Memory B cell (primary cell): ENCODE measurements around the gene GNAS.

ENCODE experiments used
- ATAC-seq: fragments of 150-1000 bp; cut with Tn5 transposase; 2 replicates; pipeline ENCODE4 v1.10.0; 2021; ENCODE audit warnings: low read depth, mild to moderate bottlenecking, moderate library complexity
- DNase-seq, 2 donors: peaks; one replicate each; pipeline ENCODE4 v3.0.0; 2022; ENCODE audit warnings: low spot score in 2 of 2
- H3K27ac Mint-ChIP-seq: one replicate; pipeline ENCODE4 v1.8.0; 2022; ENCODE audit warnings: mild to moderate bottlenecking, moderate library complexity, mixed read lengths
- H3K27me3 Mint-ChIP-seq: one replicate; pipeline ENCODE4 v1.8.0; 2022; ENCODE audit warnings: mixed read lengths
- H3K36me3 Mint-ChIP-seq: one replicate; pipeline ENCODE4 v1.8.0; 2022; ENCODE audit warnings: mild to moderate bottlenecking, mixed read lengths
- H3K4me1 Mint-ChIP-seq: one replicate; pipeline ENCODE4 v1.8.0; 2022; ENCODE audit warnings: mixed read lengths
- H3K4me3 Mint-ChIP-seq: one replicate; pipeline ENCODE4 v1.8.0; 2022; ENCODE audit warnings: mild to moderate bottlenecking, moderate library complexity, mixed read lengths
- H3K9me3 Mint-ChIP-seq: one replicate; pipeline ENCODE4 v1.8.0; 2022; ENCODE audit warnings: mixed read lengths

Gene GNAS

DNA sequence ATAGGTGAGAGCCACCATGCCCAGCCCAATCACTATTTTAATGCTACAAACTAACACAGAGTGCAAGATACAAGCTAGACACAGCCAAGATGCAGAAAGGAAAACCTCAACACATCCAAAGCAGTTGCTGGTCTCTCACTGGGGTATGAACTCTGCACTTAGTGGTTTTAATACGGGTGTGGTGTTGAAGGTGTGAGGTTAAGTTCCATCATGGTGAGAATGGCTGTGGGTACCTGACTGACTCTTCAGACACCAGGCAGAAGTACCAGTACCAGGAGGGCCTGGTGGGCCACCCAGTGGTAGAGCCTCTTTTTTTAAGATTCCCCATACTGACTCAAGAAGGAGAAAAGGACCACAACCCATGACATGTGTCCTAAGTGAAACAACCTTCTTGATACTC is 14.8 kb upstream of the GNAS start:
- DNase-seq = no peak
- Mint-ChIP-seq H3K9me3 (no peaks in the 10 kb centered on the region), H3K4me3 (no peak overlapping the region), H3K27me3 (peaks cover 14% of the 10 kb centered on the region), H3K27ac (no peak overlapping the region), H3K36me3 (peaks cover 2% of the 10 kb centered on the region), H3K4me1 (no peaks in the 10 kb centered on the region)
- ATAC-seq = no peak

DNA sequence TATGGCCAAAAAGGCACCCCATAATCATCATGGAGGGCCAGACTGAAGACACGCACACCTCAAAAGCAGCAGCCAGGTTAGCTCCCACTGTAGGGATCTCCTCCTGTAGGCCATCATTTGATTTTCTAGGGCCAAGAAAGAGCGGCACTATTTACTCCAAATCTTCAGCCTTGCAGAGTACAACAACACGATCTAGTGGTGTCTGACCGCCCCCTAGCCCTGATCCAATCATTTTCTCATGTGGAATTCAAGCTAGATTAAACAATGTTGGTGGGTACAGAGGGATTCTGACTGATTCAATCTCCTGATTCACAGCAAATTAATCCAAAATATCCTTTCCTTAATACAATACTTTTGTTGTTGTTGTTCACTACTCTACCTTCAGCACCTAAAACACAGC is 14.3 kb upstream of the GNAS start:
- ATAC-seq (no peak), DNase-seq (no peak)
- no peak overlapping the region for H3K4me3 Mint-ChIP-seq
- peaks cover 16% of the 10 kb centered on the region for H3K27me3 Mint-ChIP-seq
- no peak overlapping the region for H3K27ac Mint-ChIP-seq
- H3K9me3 Mint-ChIP-seq = no peaks in the 10 kb centered on the region
- peaks cover 2% of the 10 kb centered on the region for H3K36me3 Mint-ChIP-seq
- no peaks in the 10 kb centered on the region for H3K4me1 Mint-ChIP-seq

- no peak overlapping the region for H3K4me3 Mint-ChIP-seq
- ATAC-seq = peak; percentile 45
- H3K4me1 Mint-ChIP-seq = no peaks in the 10 kb centered on the region
- H3K27me3 Mint-ChIP-seq = peaks cover 12% of the 10 kb centered on the region
- no peaks in the 10 kb centered on the region for H3K9me3 Mint-ChIP-seq
- no peak overlapping the region for H3K27ac Mint-ChIP-seq
- peaks cover 2% of the 10 kb centered on the region for H3K36me3 Mint-ChIP-seq
- DNase-seq = no peak
Observed at GRCh38 chr20:58839474-58839874, 13.0 kb upstream of the GNAS start.

DNA sequence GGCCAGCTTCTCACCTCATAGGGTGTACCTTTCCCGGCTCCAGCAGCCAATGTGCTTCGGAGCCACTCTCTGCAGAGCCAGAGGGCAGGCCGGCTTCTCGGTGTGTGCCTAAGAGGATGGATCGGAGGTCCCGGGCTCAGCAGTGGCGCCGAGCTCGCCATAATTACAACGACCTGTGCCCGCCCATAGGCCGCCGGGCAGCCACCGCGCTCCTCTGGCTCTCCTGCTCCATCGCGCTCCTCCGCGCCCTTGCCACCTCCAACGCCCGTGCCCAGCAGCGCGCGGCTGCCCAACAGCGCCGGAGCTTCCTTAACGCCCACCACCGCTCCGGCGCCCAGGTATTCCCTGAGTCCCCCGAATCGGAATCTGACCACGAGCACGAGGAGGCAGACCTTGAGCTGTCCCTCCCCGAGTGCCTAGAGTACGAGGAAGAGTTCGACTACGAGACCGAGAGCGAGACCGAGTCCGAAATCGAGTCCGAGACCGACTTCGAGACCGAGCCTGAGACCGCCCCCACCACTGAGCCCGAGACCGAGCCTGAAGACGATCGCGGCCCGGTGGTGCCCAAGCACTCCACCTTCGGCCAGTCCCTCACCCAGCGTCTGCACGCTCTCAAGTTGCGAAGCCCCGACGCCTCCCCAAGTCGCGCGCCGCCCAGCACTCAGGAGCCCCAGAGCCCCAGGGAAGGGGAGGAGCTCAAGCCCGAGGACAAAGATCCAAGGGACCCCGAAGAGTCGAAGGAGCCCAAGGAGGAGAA is 12.3 kb upstream of the GNAS start:
- H3K4me1 Mint-ChIP-seq = no peaks in the 10 kb centered on the region
- no peak overlapping the region for H3K4me3 Mint-ChIP-seq
- no peak overlapping the region for H3K27ac Mint-ChIP-seq
- ATAC-seq (no peak), DNase-seq (no peak)
- H3K9me3 Mint-ChIP-seq = no peaks in the 10 kb centered on the region
- H3K27me3 Mint-ChIP-seq = peaks cover 12% of the 10 kb centered on the region
- H3K36me3 Mint-ChIP-seq = peaks cover 2% of the 10 kb centered on the region

DNA sequence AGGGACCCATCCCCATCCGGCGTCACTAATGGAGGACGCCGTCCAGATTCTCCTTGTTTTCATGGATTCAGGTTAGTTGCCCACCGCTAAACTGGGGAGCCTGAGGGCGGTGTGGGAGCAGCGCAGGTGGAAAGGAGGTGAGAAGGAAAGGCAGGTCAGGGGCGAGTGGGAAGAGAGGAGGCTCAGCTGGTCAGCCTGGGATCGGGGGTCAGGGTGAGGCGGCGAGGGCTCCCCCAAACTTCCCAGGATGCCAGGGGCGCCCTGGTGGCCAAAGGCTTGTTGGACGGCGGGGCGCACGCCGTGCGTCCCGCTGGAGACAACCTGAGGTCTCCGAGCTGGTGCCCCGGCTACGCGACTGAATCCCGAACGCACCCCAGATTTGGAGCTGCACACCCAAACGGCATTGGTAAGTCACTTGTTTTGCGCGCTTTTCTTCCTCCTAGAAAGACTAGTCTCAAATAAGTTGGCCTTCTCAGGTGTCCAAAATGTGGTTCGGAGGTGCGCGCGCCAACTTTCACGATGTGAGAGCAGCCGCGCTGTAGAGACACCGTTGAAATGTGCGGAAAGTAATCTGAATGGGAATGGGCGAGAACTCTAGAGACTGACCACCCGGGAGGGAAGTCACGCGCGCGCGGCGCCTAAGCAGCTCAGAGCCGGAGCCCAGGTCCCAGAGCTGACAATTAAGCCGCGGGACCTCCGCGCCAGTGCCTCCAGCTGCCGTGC is 11.5 kb upstream of the GNAS start:
- DNase-seq = no peak
- Mint-ChIP-seq H3K9me3 (no peaks in the 10 kb centered on the region), H3K27ac (no peak overlapping the region), H3K36me3 (peaks cover 2% of the 10 kb centered on the region), H3K4me3 (no peak overlapping the region), H3K4me1 (no peaks in the 10 kb centered on the region), H3K27me3 (peaks cover 13% of the 10 kb centered on the region)
- no peak for ATAC-seq

DNA sequence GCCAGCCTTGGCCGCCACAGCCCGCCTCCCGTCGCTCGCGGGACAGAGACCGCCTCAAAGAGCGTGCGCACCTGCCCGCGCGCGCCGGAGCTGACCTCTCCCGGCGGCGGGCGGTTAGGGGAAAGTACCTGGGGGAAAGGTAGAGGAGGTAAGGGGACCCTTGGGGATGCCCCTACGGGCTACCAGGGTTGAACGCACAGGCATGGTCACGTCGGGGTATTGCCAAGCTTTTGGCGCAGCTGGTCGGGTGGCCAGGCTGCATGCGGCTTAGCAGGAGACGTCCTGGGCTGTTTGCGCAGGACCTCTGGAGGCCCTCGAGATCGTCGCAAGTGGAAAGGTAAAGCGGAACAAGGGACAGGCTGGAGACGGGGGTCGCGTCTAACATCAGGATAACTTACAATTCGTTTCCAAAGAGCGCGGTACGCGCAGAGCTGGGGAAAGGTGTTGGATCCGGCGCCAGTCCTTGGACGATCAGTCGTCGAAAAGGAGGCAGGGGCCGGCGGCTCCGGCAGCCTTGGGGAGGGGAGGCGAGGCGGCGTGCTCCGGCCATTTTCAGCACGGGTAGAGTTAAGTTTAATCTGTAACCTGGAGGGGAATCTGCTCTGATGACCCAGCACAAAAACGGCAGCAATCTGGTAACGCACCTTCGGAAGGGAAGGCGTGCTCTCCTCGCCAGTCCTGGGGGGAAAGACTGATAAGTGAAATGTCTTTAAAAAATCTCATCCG is 10.8 kb upstream of the GNAS start:
- H3K4me3 Mint-ChIP-seq = no peak overlapping the region
- ATAC-seq (no peak), DNase-seq (no peak)
- H3K4me1 Mint-ChIP-seq = no peaks in the 10 kb centered on the region
- no peaks in the 10 kb centered on the region for H3K9me3 Mint-ChIP-seq
- H3K27me3 Mint-ChIP-seq = peaks cover 13% of the 10 kb centered on the region
- H3K36me3 Mint-ChIP-seq = peaks cover 2% of the 10 kb centered on the region
- no peak overlapping the region for H3K27ac Mint-ChIP-seq

- no peak overlapping the region for H3K27ac Mint-ChIP-seq
- ATAC-seq = no peak
- DNase-seq = no peak
- no peak overlapping the region for H3K4me3 Mint-ChIP-seq
- no peaks in the 10 kb centered on the region for H3K9me3 Mint-ChIP-seq
- peaks cover 2% of the 10 kb centered on the region for H3K36me3 Mint-ChIP-seq
- H3K4me1 Mint-ChIP-seq = no peaks in the 10 kb centered on the region
- peaks cover 14% of the 10 kb centered on the region for H3K27me3 Mint-ChIP-seq
Observed at GRCh38 chr20:58842276-58842675, 10.2 kb upstream of the GNAS start.

- no peak for DNase-seq
- H3K9me3 Mint-ChIP-seq = no peaks in the 10 kb centered on the region
- H3K27ac Mint-ChIP-seq = no peak overlapping the region
- no peak overlapping the region for H3K4me3 Mint-ChIP-seq
- peaks cover 2% of the 10 kb centered on the region for H3K36me3 Mint-ChIP-seq
- no peak for ATAC-seq
- peaks cover 14% of the 10 kb centered on the region for H3K27me3 Mint-ChIP-seq
- peaks cover 4% of the 10 kb centered on the region for H3K4me1 Mint-ChIP-seq
Observed at GRCh38 chr20:58843128-58843556, 9.4 kb upstream of the GNAS start.

DNA sequence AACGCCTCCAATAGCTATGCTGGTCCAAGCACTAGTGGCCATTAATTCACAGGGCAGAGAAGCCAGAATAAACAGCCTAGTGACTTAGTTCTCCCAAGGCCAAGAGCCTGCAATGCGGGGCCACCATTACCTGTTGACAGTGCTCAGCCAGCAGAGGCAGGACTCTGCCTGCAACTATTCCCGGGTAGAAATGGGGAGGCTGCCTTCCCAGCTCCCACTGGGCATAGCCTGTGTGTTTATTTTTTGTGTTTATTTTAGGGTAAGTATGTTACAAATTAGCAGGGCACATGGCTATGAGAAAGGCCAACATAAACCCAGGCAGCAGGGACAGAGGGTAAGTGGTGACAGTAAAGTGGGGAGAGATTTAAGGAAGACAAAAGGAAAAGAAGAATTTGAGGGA is 6.8 kb upstream of the GNAS start:
- H3K4me1 Mint-ChIP-seq = peaks cover 6% of the 10 kb centered on the region
- no peak overlapping the region for H3K27ac Mint-ChIP-seq
- DNase-seq (no peak), ATAC-seq (no peak)
- peaks cover 18% of the 10 kb centered on the region for H3K27me3 Mint-ChIP-seq
- H3K36me3 Mint-ChIP-seq = peaks cover under 1% of the 10 kb centered on the region
- H3K9me3 Mint-ChIP-seq = no peaks in the 10 kb centered on the region
- H3K4me3 Mint-ChIP-seq = no peak overlapping the region

GRCh38 chr20:58847463-58847862 is 5.1 kb upstream of the GNAS start:
- Mint-ChIP-seq H3K27ac (no peak overlapping the region), H3K36me3 (no peaks in the 10 kb centered on the region), H3K4me1 (peaks cover 18% of the 10 kb centered on the region), H3K4me3 (no peak overlapping the region), H3K9me3 (no peaks in the 10 kb centered on the region), H3K27me3 (peaks cover 17% of the 10 kb centered on the region)
- DNase-seq = no peak
- no peak for ATAC-seq

DNA sequence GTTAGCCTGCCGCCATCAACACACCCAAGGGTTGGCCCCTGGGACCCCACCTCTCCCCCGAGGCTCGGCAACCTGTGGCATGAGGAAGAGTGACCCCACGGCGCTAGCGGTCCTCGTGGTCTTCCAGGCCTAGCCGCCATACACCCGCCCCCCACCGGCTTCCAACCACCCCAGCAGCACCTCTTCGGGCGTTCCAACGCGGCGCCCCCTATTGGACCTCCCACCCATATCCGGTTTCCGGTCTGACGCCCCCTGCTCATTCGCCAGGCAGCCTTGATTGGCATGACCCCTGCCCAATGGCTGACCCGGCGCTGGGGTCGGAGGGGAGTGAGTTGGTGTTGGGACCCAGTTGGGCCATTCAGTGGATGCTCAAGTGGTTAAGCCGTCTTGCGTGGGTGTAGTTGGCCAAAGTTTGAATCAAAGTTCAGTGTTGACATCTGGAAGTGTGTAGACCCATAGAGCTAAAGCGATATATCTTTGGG is 1.8 kb upstream of the GNAS start, which contains the start of gene GNAS-AS1:
TSS of gene GNAS-AS1 (minus strand) at position 210 of the 482 bp plus-strand sequence.
- DNase-seq = peak; percentile 62 to 64

GRCh38 chr20:58851221-58851968 is 1.1 kb upstream of the GNAS start:
- ATAC-seq (no peak), DNase-seq (no peak)
- no peaks in the 10 kb centered on the region for H3K36me3 Mint-ChIP-seq
- H3K4me1 Mint-ChIP-seq = peaks cover 24% of the 10 kb centered on the region
- H3K4me3 Mint-ChIP-seq = peak overlapping the region; percentile 89
- no peak overlapping the region for H3K27ac Mint-ChIP-seq
- H3K9me3 Mint-ChIP-seq = no peaks in the 10 kb centered on the region
- H3K27me3 Mint-ChIP-seq = peaks cover 20% of the 10 kb centered on the region

More for the DNA sequence above, 1.8 kb upstream of the GNAS start, which contains the start of gene GNAS-AS1:
- peak within 1 kb of the TSS; percentile 89 for H3K4me3 Mint-ChIP-seq
- H3K36me3 Mint-ChIP-seq = no peaks in the 10 kb centered on the region
- peaks cover 24% of the 10 kb centered on the region for H3K4me1 Mint-ChIP-seq
- H3K27ac Mint-ChIP-seq = no peak within 1 kb of the TSS
- ATAC-seq = peak; percentile 76
- H3K9me3 Mint-ChIP-seq = no peaks in the 10 kb centered on the region
- H3K27me3 Mint-ChIP-seq = peaks cover 20% of the 10 kb centered on the region

- peaks cover 19% of the 10 kb centered on the region for H3K27me3 Mint-ChIP-seq
- H3K4me3 Mint-ChIP-seq = peak overlapping the region; percentile 56
- no peak overlapping the region for H3K27ac Mint-ChIP-seq
- ATAC-seq = no peak
- H3K4me1 Mint-ChIP-seq = peaks cover 24% of the 10 kb centered on the region
- no peak for DNase-seq
- no peaks in the 10 kb centered on the region for H3K36me3 Mint-ChIP-seq
- H3K9me3 Mint-ChIP-seq = no peaks in the 10 kb centered on the region
Observed at GRCh38 chr20:58851969-58852458, 502 bp upstream of the GNAS start.
